ENCODE data around the gene IFIT1B.

- TF ChIP-seq CTCF (IDR thresholded peaks at IDR 0.05) (no peak), POLR2AphosphoS5 (IDR thresholded peaks at IDR 0.05) (no peak), POLR2A (IDR thresholded peaks at IDR 0.05) (no peak), EP300 (IDR thresholded peaks at IDR 0.05) (no peak)
Measured at GRCh38 chr10:89330537-89331212, 47.2 kb upstream of the IFIT1B start.
